H9 (cell line): ENCODE measurements around the gene ITPKB. TPM values are rescaled to one million over a fixed set of nuclear protein-coding genes. Genes with fewer than 3 reads are reported as not detected.

Experiments used
- DNase-seq: peaks from one replicate; pipeline ENCODE4 v3.0.0-alpha.2; 2017
- H2AFZ ChIP-seq: one replicate; pipeline ENCODE4 v1.6.1; 2013; ENCODE audit warnings: mild to moderate bottlenecking, low read length, control low read depth, moderate library complexity
- H2AK5ac ChIP-seq: 2 replicates; pipeline ENCODE4 v1.6.1; 2013; ENCODE audit warnings: low read length, control low read depth, mixed read lengths; ENCODE audit not compliant: insufficient read length
- H2BK120ac ChIP-seq: one replicate; pipeline ENCODE4 v1.6.1; 2013; ENCODE audit warnings: low read depth, mild to moderate bottlenecking, low read length, control low read depth, inconsistent platforms; ENCODE audit not compliant: poor library complexity, severe bottlenecking
- H2BK12ac ChIP-seq: 2 replicates; pipeline ENCODE4 v1.6.1; 2013; ENCODE audit warnings: low read length, control low read depth, mixed read lengths, low read depth; ENCODE audit not compliant: insufficient read length
- H2BK15ac ChIP-seq: 2 replicates; pipeline ENCODE4 v1.6.1; 2013; ENCODE audit warnings: low read depth, low read length, control low read depth
- H2BK20ac ChIP-seq: one replicate; pipeline ENCODE4 v1.6.1; 2013; ENCODE audit warnings: low read depth, mild to moderate bottlenecking, low read length, control low read depth, inconsistent platforms; ENCODE audit not compliant: poor library complexity, severe bottlenecking
- H2BK5ac ChIP-seq: 2 replicates; pipeline ENCODE4 v1.6.1; 2013; ENCODE audit warnings: low read length, control low read depth, mixed read lengths; ENCODE audit not compliant: insufficient read length
- H3K14ac ChIP-seq: 2 replicates; pipeline ENCODE4 v1.6.1; 2013; ENCODE audit warnings: low read length, control low read depth; ENCODE audit not compliant: insufficient read depth
- H3K18ac ChIP-seq: 2 replicates; pipeline ENCODE4 v1.6.1; 2013; ENCODE audit warnings: low read depth, mild to moderate bottlenecking, mixed read lengths, low read length, control low read depth; ENCODE audit not compliant: insufficient read length
- H3K23ac ChIP-seq: 2 replicates; pipeline ENCODE4 v1.6.1; 2013; ENCODE audit warnings: low read length, control low read depth, mixed read lengths, low read depth; ENCODE audit not compliant: insufficient read length
- H3K23me2 ChIP-seq: 2 replicates; pipeline ENCODE4 v1.6.1; 2013; ENCODE audit warnings: low read depth, mild to moderate bottlenecking, mixed read lengths, low read length, control low read depth; ENCODE audit not compliant: insufficient read length, poor library complexity, severe bottlenecking
- H3K27ac ChIP-seq: 2 replicates; pipeline ENCODE4 v1.5.1; 2013; ENCODE audit warnings: low read length, control low read depth, mixed read lengths, low read depth; ENCODE audit not compliant: insufficient read length
- H3K27me3 ChIP-seq: 2 replicates; pipeline ENCODE4 v1.6.1; 2013; ENCODE audit warnings: low read length, control low read depth, inconsistent platforms; ENCODE audit not compliant: insufficient read depth
- H3K4ac ChIP-seq: 2 replicates; pipeline ENCODE4 v1.6.1; 2013; ENCODE audit warnings: low read depth, mild to moderate bottlenecking, control low read depth, inconsistent platforms, low read length, moderate library complexity
- H3K4me1 ChIP-seq: 2 replicates; pipeline ENCODE4 v1.6.1; 2013; ENCODE audit warnings: low read length, control low read depth, inconsistent platforms; ENCODE audit not compliant: insufficient read depth
- H3K4me2 ChIP-seq: 2 replicates; pipeline ENCODE4 v1.6.1; 2013; ENCODE audit warnings: low read length, control low read depth, mixed read lengths; ENCODE audit not compliant: insufficient read length, insufficient read depth
- H3K56ac ChIP-seq: 2 replicates; pipeline ENCODE4 v1.6.1; 2013; ENCODE audit warnings: low read depth, mild to moderate bottlenecking, mixed read lengths, low read length, control low read depth; ENCODE audit not compliant: insufficient read length
- H3K79me1 ChIP-seq: 2 replicates; pipeline ENCODE4 v1.6.1; 2013; ENCODE audit warnings: low read depth, mild to moderate bottlenecking, moderate library complexity, low read length, control low read depth, inconsistent platforms; ENCODE audit not compliant: insufficient read depth, poor library complexity, severe bottlenecking
- H3K79me2 ChIP-seq: 2 replicates; pipeline ENCODE4 v1.6.1; 2013; ENCODE audit warnings: low read length, control low read depth, inconsistent platforms; ENCODE audit not compliant: insufficient read depth
- H3K9ac ChIP-seq: 2 replicates; pipeline ENCODE4 v1.6.1; 2013; ENCODE audit warnings: low read length, control low read depth, mixed read lengths; ENCODE audit not compliant: insufficient read length; ENCODE audit errors: extremely low read depth
- H3K9me3 ChIP-seq: one replicate; pipeline ENCODE4 v1.6.1; 2013; ENCODE audit warnings: low read depth, low read length, inconsistent platforms; ENCODE audit not compliant: control insufficient read depth
- H3T11ph ChIP-seq: one replicate; pipeline ENCODE4 v1.6.1; 2013; ENCODE audit warnings: mild to moderate bottlenecking, low read length, control low read depth, inconsistent platforms
- H4K20me1 ChIP-seq: one replicate; pipeline ENCODE4 v1.6.1; 2013; ENCODE audit not compliant: control insufficient read depth, insufficient read length, insufficient read depth
- H4K5ac ChIP-seq: 2 replicates; pipeline ENCODE4 v1.6.1; 2013; ENCODE audit warnings: low read depth, mild to moderate bottlenecking, mixed read lengths, low read length, control low read depth; ENCODE audit not compliant: insufficient read length
- H4K8ac ChIP-seq: replicated peaks from 2 replicates; pipeline ENCODE4 v1.6.1; 2013; ENCODE audit warnings: low read length, control low read depth, mixed read lengths, low read depth; ENCODE audit not compliant: insufficient read length
- H4K91ac ChIP-seq: 2 replicates; pipeline ENCODE4 v1.6.1; 2013; ENCODE audit warnings: low read depth, mild to moderate bottlenecking, moderate library complexity, mixed read lengths, low read length, control low read depth; ENCODE audit not compliant: insufficient read length
- H3K27ac Mint-ChIP-seq, 3 experiments: 2 replicates in 2 of 3; 3 replicates in 1 of 3; pipeline ENCODE4 v1.8.0; 2020 to 2021; ENCODE audit warnings: mixed read lengths in 3 of 3, mild to moderate bottlenecking in 1 of 3, moderate library complexity in 1 of 3
- H3K27me3 Mint-ChIP-seq: 2 replicates; pipeline ENCODE4 v1.8.0; 2021; ENCODE audit warnings: low read depth, mild to moderate bottlenecking, moderate library complexity, mixed read lengths
- H3K36me3 Mint-ChIP-seq, 3 experiments: 2 replicates in 2 of 3; 3 replicates in 1 of 3; pipeline ENCODE4 v1.8.0; 2020 to 2021; ENCODE audit warnings: low read depth in 3 of 3, mixed read lengths in 3 of 3; ENCODE audit not compliant: insufficient read depth in 1 of 3
- H3K4me1 Mint-ChIP-seq, 2 experiments: 2 replicates each; pipeline ENCODE4 v1.8.0; 2020; ENCODE audit warnings: mixed read lengths in 2 of 2
- H3K4me3 Mint-ChIP-seq, 2 experiments: 2 replicates in 1 of 2; 3 replicates in 1 of 2; pipeline ENCODE4 v1.8.0; 2020 to 2021; ENCODE audit warnings: mild to moderate bottlenecking in 2 of 2, mixed read lengths in 2 of 2, moderate library complexity in 1 of 2
- H3K9me3 Mint-ChIP-seq, 2 experiments: 2 replicates in 1 of 2; 3 replicates in 1 of 2; pipeline ENCODE4 v1.8.0; 2020; ENCODE audit warnings: mild to moderate bottlenecking in 2 of 2, mixed read lengths in 2 of 2, moderate library complexity in 1 of 2
- CTCF ChIP-seq: fragments of 200-600 bp; sonication (generic); conservative IDR thresholded peaks from 3 replicates; pipeline ENCODE4 v1.8.0; 2021; ENCODE audit warnings: antibody characterized with exemption, mild to moderate bottlenecking
- WGBS: extraction: QIAGEN DNeasy Blood & Tissue Kit; methylation state at CpG from one replicate; pipeline ENCODE4 v1.1.7; 2013; ENCODE audit warnings: missing lambda C conversion rate, low lambda C conversion rate, mixed read lengths; ENCODE audit not compliant: insufficient read length; ENCODE audit errors: extremely low coverage; 5-methylcytosine and 5-hydroxymethylcytosine counted together
- total RNA-seq: library from RNA; stranded (reverse); gene quantifications from 2 replicates; pipeline ENCODE4 v1.2.1, GENCODE V29; 2021

ITPKB gene
- total RNA-seq, 1 experiment from 2014 or later, result 3.8 TPM

- H3K27me3 Mint-ChIP-seq, result peaks cover 34% of the 10 kb centered on the region
- H3K4me1 Mint-ChIP-seq, result peaks cover 0 to 2% of the 10 kb centered on the region in 2 experiments; a peak in 2 of 4 replicates
Measured at GRCh38 chr1:226625326-226625725, 113.8 kb downstream of the ITPKB start.

More at GRCh38 chr1:226625326-226625725, 113.8 kb downstream of the ITPKB start:
- Histone ChIP-seq H2BK20ac (no peak overlapping the region), H2BK120ac (no peak overlapping the region), H2BK15ac (no peak overlapping the region), H3K9ac (no peak overlapping the region), H2BK12ac (no peak overlapping the region), H4K5ac (no peak overlapping the region), H3K4ac (no peak overlapping the region), H3T11ph (no peak overlapping the region), H3K79me2 (no peaks in the 10 kb centered on the region), H3K18ac (no peak overlapping the region), H3K4me2 (no peak overlapping the region), H3K23me2 (no peaks in the 10 kb centered on the region), H3K14ac (no peak overlapping the region), H4K20me1 (no peaks in the 10 kb centered on the region), H2AFZ (no peak overlapping the region), H3K9me3 (no peaks in the 10 kb centered on the region), H3K79me1 (no peaks in the 10 kb centered on the region), H3K56ac (no peak overlapping the region), H4K91ac (no peak overlapping the region), H3K4me1 (no peaks in the 10 kb centered on the region), H3K27ac (no peak overlapping the region), H2AK5ac (no peak overlapping the region), H4K8ac (no peak overlapping the region), H2BK5ac (no peak overlapping the region), H3K27me3 (peaks cover 8% of the 10 kb centered on the region; the same call in 1 of the 2 replicates), H3K23ac (no peak overlapping the region)
- Mint-ChIP-seq H3K9me3 (peaks cover 6 to 8% of the 10 kb centered on the region in 2 experiments; a peak in 4 of 5 replicates), H3K36me3 (peaks cover 0 to 5% (median 5%) of the 10 kb centered on the region in 3 experiments; a peak in 1 of 7 replicates), H3K27ac (no peak overlapping the region), H3K4me3 (no peak overlapping the region)
- WGBS, result no CpG with 5 or more reads among the region's 6 CpGs
- DNase-seq, result no peak
- no peak for TF ChIP-seq CTCF
